ENCODE results near the gene C1orf198.

The C1orf198 gene

GRCh38 chr1:230828421-230828820 lies 39.9 kb downstream of the C1orf198 start:
- no peak for DNase-seq

GRCh38 chr1:230827801-230828200 lies 40.5 kb downstream of the C1orf198 start:
- DNase-seq = no peak

- DNase-seq = no peak
Measured at GRCh38 chr1:230827081-230827681, 41.1 kb downstream of the C1orf198 start.

- no peak for DNase-seq
Measured at GRCh38 chr1:230826166-230826875, 42.0 kb downstream of the C1orf198 start.

- no peak for DNase-seq
Measured at GRCh38 chr1:230825761-230826160, 42.6 kb downstream of the C1orf198 start.

GRCh38 chr1:230824919-230825721 lies 43.2 kb downstream of the C1orf198 start:
- no peak for DNase-seq

DNA sequence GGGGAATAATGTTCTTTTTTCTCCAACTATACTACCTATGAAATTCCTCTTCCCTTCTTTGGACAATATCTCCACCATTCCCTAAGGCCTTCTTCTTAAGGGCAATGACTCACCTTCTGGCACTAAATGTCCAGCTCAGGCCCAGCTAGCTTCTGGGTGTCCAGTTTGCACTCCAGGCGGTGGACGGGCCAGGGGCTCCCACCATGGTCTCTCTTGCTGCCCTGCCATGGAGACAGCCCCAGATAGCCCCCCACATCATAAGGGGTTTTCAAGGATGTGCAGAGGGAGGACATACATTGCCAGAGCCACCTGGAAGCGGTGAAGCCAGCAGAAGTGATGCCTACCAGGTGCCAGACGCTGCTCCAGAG lies 43.8 kb downstream of the C1orf198 start:
- DNase-seq = no peak

DNA sequence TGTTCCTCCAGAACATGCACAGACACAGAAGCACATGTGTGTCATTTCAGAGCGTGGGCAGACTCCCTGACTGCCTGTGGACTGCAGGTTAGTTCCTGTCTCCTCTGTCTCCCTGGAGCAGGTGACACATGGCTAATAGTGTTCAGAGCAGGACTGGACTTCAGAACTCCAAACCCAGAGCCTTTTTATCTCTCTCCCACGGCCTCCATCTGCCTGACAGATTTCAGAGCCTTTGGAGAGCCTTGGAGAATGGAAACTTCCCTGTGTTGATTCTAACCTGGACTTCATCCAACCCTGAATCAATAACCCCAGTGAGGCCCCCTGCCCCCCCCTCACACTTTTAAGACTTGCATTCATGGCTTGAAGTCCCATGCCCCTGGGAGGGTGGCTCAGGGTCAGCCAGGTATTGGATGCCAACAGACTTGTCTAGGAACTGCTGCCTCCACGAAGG lies 44.4 kb downstream of the C1orf198 start:
- no peak for DNase-seq

GRCh38 chr1:230823426-230823825 lies 44.9 kb downstream of the C1orf198 start:
- DNase-seq = no peak

DNA sequence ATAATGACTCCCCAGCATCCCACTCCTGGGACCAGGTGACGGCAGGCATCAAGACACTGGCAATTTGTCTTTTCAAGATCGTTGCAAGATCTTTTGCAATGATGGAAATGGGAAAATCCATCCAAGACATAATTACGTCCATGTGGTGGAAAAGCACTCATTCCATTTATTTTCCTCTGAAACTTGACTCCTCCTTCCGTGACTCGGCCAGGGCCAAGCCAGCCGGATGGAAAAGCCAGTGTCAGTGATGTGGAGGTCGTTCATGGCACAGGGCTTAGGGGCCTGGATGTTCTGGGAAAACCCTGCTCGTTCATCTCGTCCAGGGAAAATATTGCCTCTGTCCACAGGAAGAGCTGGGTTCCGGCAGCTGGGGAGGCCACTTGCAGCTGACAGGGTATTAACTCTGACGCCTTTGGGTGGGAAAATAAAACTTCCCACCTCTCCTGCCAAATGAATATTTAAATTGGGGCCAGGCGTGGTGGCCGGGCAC lies 46.2 kb downstream of the C1orf198 start:
- DNase-seq = no peak

- no peak for DNase-seq
Measured at GRCh38 chr1:230821346-230821745, 47.0 kb downstream of the C1orf198 start.

DNA sequence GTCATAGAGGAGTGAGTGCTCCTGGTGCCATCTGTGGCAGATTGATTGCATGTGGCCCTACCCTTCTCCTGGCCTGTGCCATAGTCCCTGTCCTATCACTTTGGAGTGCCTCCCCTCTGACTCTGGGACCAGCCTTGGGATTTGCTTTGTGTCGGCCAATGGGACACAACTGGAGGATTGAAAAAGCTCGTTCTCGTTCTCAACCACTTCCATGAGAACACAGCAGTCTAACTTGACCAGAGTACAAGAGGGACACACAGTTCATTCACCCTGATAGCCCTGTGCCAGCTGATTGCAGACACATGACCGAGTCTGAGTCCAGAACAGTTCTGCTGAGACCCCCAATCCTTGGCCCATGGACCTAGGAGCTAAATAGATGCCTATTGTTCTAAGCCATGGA lies 47.8 kb downstream of the C1orf198 start:
- DNase-seq = no peak

DNA sequence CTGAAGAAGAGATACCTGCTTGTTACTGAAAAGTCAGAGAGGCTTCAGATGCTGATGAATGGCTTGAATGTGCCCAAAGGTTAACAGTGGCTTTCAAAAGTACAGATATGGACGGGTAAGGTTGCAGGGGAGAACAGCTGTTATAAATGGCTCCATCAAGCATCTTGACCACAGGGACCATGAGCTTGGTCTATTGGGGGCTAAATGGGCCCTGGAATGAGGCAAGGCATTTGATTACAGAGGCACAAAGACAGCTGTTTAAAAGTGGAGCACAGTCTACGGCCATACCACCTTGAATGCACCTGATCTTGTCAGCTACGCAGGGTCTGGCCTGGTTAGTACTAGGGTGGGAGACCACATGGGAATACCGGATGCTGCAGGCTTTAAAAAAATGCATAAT lies 48.3 kb downstream of the C1orf198 start:
- no peak for DNase-seq

- DNase-seq = no peak
Measured at GRCh38 chr1:230818901-230819300, 49.4 kb downstream of the C1orf198 start.

DNA sequence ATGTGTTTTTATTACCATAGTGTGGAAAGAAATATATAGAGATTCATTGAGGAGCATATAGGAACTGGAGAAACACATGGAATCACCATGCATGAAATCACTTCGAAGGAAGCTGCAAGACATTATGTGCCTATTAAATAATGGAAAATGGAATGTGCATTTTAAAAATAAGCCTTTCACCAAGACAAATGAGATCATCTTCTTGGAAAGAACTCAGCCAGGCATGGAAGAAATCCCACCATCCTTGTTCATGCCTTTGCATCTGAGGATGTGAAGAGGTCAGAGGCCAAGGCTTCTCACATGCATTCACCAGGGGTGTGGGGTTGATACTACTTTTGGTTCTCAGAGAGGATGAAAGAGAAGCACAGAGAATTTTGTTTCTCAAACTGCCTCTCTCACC lies 50.0 kb downstream of the C1orf198 start:
- DNase-seq = no peak

GRCh38 chr1:230816018-230816417 lies 52.3 kb downstream of the C1orf198 start:
- no peak for DNase-seq

DNA sequence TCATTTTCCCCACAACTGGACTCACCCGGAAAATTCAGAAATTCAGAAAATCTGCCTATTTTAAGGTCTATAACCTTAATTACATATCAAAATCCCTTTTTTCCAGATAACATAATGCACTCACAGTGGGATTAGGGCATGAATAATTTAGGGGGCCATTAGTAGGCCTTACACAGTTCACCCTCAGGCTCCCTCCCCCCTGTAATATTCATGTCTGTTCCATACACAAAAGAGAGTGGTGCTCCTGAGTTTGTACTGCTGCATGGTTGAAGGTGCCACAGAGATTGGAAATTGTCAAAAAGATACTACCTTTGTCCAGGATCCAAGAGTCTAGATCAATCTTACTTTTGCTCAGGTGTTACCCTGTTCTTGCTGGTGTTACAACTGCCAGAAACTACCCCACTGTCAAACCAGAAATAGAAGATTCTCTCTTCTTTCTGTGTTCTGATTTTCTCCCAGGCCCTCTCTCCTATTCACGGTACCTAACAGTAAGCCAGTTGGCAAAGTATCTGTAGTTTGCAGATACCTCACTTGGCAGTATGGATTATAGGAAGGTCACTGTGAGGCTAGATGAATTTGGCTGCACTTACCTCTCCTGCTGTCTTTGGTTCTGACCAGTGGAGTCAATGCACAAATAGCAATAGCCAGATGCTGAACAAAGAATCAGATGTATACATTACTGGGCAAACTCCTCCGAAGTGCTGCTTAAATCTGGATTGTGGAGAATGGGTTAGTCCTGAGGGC lies 53.2 kb downstream of the C1orf198 start:
- no peak for DNase-seq

- no peak for DNase-seq
Measured at GRCh38 chr1:230812568-230812967, 55.8 kb downstream of the C1orf198 start.

DNA sequence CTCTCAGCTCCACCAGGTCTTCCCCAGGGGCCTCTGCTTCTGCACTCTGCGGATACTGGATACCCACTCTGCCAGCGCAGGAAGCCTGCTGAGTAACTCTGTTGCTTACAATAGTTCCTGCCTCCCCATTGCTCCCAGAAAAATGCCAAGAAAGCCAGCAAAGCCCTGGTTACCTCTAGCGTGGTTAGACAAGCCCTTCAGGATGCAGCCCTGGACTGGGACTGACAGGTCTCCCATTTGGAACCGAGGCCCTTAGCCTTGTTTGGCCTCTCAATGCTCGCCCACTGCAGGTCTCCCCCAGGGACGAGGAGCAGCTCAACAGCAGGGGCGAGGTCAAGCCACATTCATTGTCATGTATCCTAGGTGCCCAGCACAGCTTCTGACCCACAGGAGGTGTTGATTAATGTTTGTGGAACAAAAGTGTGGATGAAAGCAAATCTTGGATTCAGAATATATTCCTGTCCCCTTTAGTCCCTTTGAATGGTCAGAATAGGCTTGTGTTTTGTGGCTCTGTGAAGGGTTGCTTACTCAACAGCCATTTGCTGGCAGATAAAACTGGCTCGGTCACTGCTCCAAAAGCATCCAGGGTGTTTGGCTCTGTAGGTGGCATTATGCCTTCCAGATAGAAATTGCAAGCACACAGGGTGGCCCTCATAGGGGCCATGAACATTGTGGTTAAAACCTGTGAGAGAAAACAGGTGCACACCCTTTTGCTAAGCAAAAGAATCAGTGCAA lies 58.9 kb downstream of the C1orf198 start:
- DNase-seq = no peak

DNA sequence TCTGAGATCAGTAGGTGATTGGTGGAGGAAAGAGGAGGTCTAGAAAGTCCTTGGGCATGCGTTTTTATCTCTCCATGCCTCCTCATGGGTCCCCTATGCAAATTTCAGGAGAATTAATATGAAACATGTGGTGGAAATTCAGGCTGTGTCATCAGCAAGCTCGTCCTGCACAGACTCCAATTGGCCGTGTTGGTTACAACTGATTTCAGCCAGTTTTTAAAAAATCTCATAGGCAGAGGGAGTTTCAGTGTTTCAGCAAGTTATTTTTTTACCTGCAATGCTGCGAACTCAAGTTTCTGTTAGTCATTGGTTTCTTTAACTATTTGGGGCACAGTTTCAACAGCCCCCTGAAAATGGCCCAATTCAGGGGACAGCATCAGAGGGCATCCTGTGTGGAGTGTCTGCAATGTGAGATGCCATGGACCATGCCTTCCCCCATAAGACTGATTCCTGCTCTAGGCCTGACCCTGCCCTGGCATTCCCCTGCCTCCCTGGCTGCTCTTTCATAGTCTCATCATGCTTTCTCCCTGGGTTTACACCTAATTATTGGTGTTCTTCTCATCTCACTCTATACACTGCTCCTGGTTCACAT lies 59.9 kb downstream of the C1orf198 start:
- DNase-seq = no peak

- DNase-seq = no peak
Measured at GRCh38 chr1:230807561-230808280, 60.6 kb downstream of the C1orf198 start.
